ENCODE data around the gene TRAP1. TPM values are rescaled to one million over a fixed set of nuclear protein-coding genes. Genes with fewer than 3 reads are reported as not detected.

The TRAP1 gene
- total RNA-seq, 2 donors from 2014 or later, result 33.2 to 51.1 TPM

GRCh38 chr16:3654249-3654991, 62.9 kb downstream of the TRAP1 start, which contains the start of gene DNASE1:
Gene DNASE1, plus strand, starts transcription at chr16:3654691. Its CDS starts 683 bp downstream, at chr16:3655374.
- Histone ChIP-seq H3K36me3 (peaks cover 35% of the 10 kb centered on the region), H3K4me1 (ENCODE audit: control insufficient read depth in 1 of 2, low read depth in 2 of 2) (no peaks in the 10 kb centered on the region), H3K27ac (no peak within 1 kb of the TSS)

GRCh38 chr16:3652373-3653195, 64.7 kb downstream of the TRAP1 start:
- no peak for TF ChIP-seq CTCF (IDR thresholded peaks at IDR 0.05)
- no peaks in the 10 kb centered on the region for H3K9me3 ChIP-seq
- DNase-seq (ENCODE audit: low spot score) (no peak), ATAC-seq (ENCODE audit: insufficient number of reproducible peaks, low FRiP score, low read depth) (no peak)
- no peak overlapping the region for H3K4me3 ChIP-seq
- H3K27ac ChIP-seq, result no peak overlapping the region
- no peaks in the 10 kb centered on the region for H3K27me3 ChIP-seq (replicated peaks; ENCODE audit: insufficient read depth)
- H3K4me1 ChIP-seq (ENCODE audit: control insufficient read depth in 1 of 2, low read depth in 2 of 2), result no peaks in the 10 kb centered on the region
- H3K36me3 ChIP-seq, result peaks cover 30% of the 10 kb centered on the region

More at GRCh38 chr16:3654249-3654991, 62.9 kb downstream of the TRAP1 start, which contains the start of gene DNASE1:
- peak; percentile 52 for TF ChIP-seq CTCF (IDR thresholded peaks at IDR 0.05)
- DNase-seq (ENCODE audit: low spot score) (no peak), ATAC-seq (ENCODE audit: insufficient number of reproducible peaks, low FRiP score, low read depth) (no peak)
- Histone ChIP-seq H3K4me3 (no peak within 1 kb of the TSS), H3K27me3 (replicated peaks; ENCODE audit: insufficient read depth) (no peaks in the 10 kb centered on the region), H3K9me3 (no peaks in the 10 kb centered on the region)

GRCh38 chr16:3651461-3652372, 65.6 kb downstream of the TRAP1 start:
- ATAC-seq (ENCODE audit: insufficient number of reproducible peaks, low FRiP score, low read depth), result no peak
- no peak for TF ChIP-seq CTCF (IDR thresholded peaks at IDR 0.05)
- no peaks in the 10 kb centered on the region for H3K4me1 ChIP-seq (ENCODE audit: control insufficient read depth in 1 of 2, low read depth in 2 of 2)
- H3K9me3 ChIP-seq, result no peaks in the 10 kb centered on the region
- H3K27me3 ChIP-seq (replicated peaks; ENCODE audit: insufficient read depth), result no peaks in the 10 kb centered on the region
- no peak overlapping the region for H3K27ac ChIP-seq
- DNase-seq (ENCODE audit: low spot score), result no peak
- H3K36me3 ChIP-seq, result peaks cover 21% of the 10 kb centered on the region
- no peak overlapping the region for H3K4me3 ChIP-seq

- Histone ChIP-seq H3K27me3 (replicated peaks; ENCODE audit: insufficient read depth) (no peaks in the 10 kb centered on the region), H3K4me3 (no peak overlapping the region), H3K9me3 (no peaks in the 10 kb centered on the region), H3K4me1 (ENCODE audit: control insufficient read depth in 1 of 2, low read depth in 2 of 2) (no peaks in the 10 kb centered on the region), H3K27ac (no peak overlapping the region), H3K36me3 (peaks cover 17% of the 10 kb centered on the region)
- TF ChIP-seq CTCF (IDR thresholded peaks at IDR 0.05), result no peak
- ATAC-seq (ENCODE audit: insufficient number of reproducible peaks, low FRiP score, low read depth) (no peak), DNase-seq (ENCODE audit: low spot score) (no peak)
Observed at GRCh38 chr16:3650631-3651265, 66.6 kb downstream of the TRAP1 start.
